Immature natural killer cell (primary cell): ENCODE measurements around the gene CRELD2. TPM values are rescaled to one million over a fixed set of nuclear protein-coding genes. Genes with fewer than 3 reads are reported as not detected.

Experiments used
- DNase-seq, 3 donors: peaks; one replicate each; pipeline ENCODE4 v3.0.0; 2022; ENCODE audit warnings: mixed read lengths in 1 of 3
- H3K27ac Mint-ChIP-seq, 6 donors: one replicate each; pipeline ENCODE4 v1.8.0; 2020; ENCODE audit warnings: mixed read lengths in 6 of 6, mild to moderate bottlenecking in 5 of 6, inconsistent platforms in 4 of 6, moderate library complexity in 3 of 6
- H3K27me3 Mint-ChIP-seq, 3 donors: one replicate each; pipeline ENCODE4 v1.8.0; 2020 to 2021; ENCODE audit warnings: low read depth in 3 of 3, mild to moderate bottlenecking in 3 of 3, mixed read lengths in 3 of 3, moderate library complexity in 3 of 3, inconsistent platforms in 1 of 3
- H3K36me3 Mint-ChIP-seq, 3 donors: one replicate each; pipeline ENCODE4 v1.8.0; 2020; ENCODE audit warnings: mixed read lengths in 3 of 3, inconsistent platforms in 2 of 3, mild to moderate bottlenecking in 2 of 3
- H3K4me1 Mint-ChIP-seq, 2 donors: one replicate each; pipeline ENCODE4 v1.8.0; 2020; ENCODE audit warnings: inconsistent platforms in 2 of 2, mild to moderate bottlenecking in 2 of 2, mixed read lengths in 2 of 2, moderate library complexity in 1 of 2
- H3K4me3 Mint-ChIP-seq, 5 donors: one replicate each; pipeline ENCODE4 v1.8.0; 2020; ENCODE audit warnings: mild to moderate bottlenecking in 5 of 5, mixed read lengths in 5 of 5, inconsistent platforms in 3 of 5, moderate library complexity in 3 of 5
- H3K9me3 Mint-ChIP-seq, 6 donors: one replicate each; pipeline ENCODE4 v1.8.0; 2020; ENCODE audit warnings: mild to moderate bottlenecking in 6 of 6, mixed read lengths in 6 of 6, inconsistent platforms in 4 of 6, moderate library complexity in 3 of 6
- polyA plus RNA-seq, 3 donors: library from polyadenylated mRNA; unstranded; fragments of 300-500 nt; fragmentation: Illumina TruSeq; gene quantifications; one replicate each; pipeline ENCODE4 v1.2.3, GENCODE V29; 2021

Gene CRELD2
- polyA plus RNA-seq, 3 donors from 2014 or later = 61.3 to 94.8 (median 76.9) TPM

- Mint-ChIP-seq H3K9me3 (no peaks in the 10 kb centered on the region), H3K4me3 (peak overlapping the region in 3 of 5 donors; percentile 27 to 53 (median 48)), H3K27ac (peak overlapping the region; percentile 12 to 85 (median 72)), H3K4me1 (peaks cover 12 to 17% of the 10 kb centered on the region in 2 donors), H3K36me3 (no peaks in the 10 kb centered on the region), H3K27me3 (peaks cover 0 to 2% (median 0%) of the 10 kb centered on the region in 3 donors)
- DNase-seq = no peak
These were observed 15.1 kb downstream of the CRELD2 start for GRCh38 chr22:49933236-49934159.

DNA sequence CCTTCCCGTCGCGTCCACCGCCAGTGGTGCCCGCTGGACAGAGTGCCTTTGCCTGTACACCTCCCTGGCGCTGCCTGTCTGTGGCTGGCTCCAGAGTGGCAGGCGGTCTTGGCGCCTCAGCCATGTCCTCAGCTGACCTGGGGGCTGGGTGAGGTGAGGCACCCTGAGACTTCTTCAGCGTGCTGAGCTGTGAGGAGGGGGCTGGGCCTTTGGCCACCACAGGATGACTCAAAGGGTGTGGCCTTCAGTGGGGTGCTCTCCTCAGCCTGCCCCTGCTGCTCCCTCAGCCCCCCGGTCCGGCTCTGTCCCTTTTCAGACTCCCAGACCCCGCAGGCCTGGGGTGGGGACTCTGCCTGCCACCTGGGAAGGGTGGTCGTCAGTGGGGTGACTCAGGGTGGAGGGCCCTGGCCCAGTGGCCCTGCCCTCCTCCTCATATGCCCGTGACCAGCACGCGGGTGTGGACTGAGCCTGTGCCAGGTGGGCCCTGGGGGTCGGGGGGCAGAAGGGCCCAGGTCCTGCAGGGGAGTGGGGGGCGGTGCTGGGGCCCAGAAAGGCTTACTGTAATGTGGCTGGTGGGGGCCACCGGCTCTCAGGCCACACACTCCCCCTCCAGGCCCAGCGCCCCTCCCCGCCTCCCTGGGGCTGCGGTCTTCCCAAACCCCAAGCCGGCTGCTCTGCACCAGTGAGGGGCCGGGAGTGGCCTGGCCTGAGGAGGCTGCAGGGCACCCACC lies 15.9 kb downstream of the CRELD2 start:
- DNase-seq = peak; percentile 57 to 68 (median 63)
- H3K4me1 Mint-ChIP-seq = peaks cover 12 to 17% of the 10 kb centered on the region in 2 donors
- H3K9me3 Mint-ChIP-seq = no peaks in the 10 kb centered on the region
- H3K36me3 Mint-ChIP-seq = no peaks in the 10 kb centered on the region
- H3K4me3 Mint-ChIP-seq = peak overlapping the region; percentile 7 to 53 (median 27)
- H3K27me3 Mint-ChIP-seq = peaks cover 0 to 2% (median 0%) of the 10 kb centered on the region in 3 donors
- peak overlapping the region in 5 of 6 donors; percentile 12 to 85 (median 67) for H3K27ac Mint-ChIP-seq

GRCh38 chr22:49934891-49935557 lies 16.6 kb downstream of the CRELD2 start:
- Mint-ChIP-seq H3K27me3 (peaks cover 0 to 2% (median 0%) of the 10 kb centered on the region in 3 donors), H3K4me1 (peaks cover 12 to 17% of the 10 kb centered on the region in 2 donors), H3K36me3 (no peaks in the 10 kb centered on the region), H3K27ac (peak overlapping the region in 2 of 6 donors; percentile 28 to 62), H3K9me3 (no peaks in the 10 kb centered on the region), H3K4me3 (peak overlapping the region in 2 of 5 donors; percentile 24 to 26)
- peak; percentile 56 to 61 (median 57) for DNase-seq

- Mint-ChIP-seq H3K9me3 (no peaks in the 10 kb centered on the region), H3K36me3 (no peaks in the 10 kb centered on the region), H3K4me1 (peaks cover 12 to 17% of the 10 kb centered on the region in 2 donors), H3K27me3 (peaks cover 0 to 2% (median under 1%) of the 10 kb centered on the region in 3 donors), H3K4me3 (peak overlapping the region in 3 of 5 donors; percentile 10 to 51 (median 51)), H3K27ac (peak overlapping the region in 3 of 6 donors; percentile 21 to 65 (median 28))
- DNase-seq = no peak
These were observed 17.1 kb downstream of the CRELD2 start for GRCh38 chr22:49935561-49935960.

- peak; percentile 75 to 84 (median 81) for DNase-seq
- H3K9me3 Mint-ChIP-seq = no peaks in the 10 kb centered on the region
- peak overlapping the region in 5 of 6 donors; percentile 21 to 84 (median 65) for H3K27ac Mint-ChIP-seq
These were observed 17.9 kb downstream of the CRELD2 start for GRCh38 chr22:49936018-49936972.

DNA sequence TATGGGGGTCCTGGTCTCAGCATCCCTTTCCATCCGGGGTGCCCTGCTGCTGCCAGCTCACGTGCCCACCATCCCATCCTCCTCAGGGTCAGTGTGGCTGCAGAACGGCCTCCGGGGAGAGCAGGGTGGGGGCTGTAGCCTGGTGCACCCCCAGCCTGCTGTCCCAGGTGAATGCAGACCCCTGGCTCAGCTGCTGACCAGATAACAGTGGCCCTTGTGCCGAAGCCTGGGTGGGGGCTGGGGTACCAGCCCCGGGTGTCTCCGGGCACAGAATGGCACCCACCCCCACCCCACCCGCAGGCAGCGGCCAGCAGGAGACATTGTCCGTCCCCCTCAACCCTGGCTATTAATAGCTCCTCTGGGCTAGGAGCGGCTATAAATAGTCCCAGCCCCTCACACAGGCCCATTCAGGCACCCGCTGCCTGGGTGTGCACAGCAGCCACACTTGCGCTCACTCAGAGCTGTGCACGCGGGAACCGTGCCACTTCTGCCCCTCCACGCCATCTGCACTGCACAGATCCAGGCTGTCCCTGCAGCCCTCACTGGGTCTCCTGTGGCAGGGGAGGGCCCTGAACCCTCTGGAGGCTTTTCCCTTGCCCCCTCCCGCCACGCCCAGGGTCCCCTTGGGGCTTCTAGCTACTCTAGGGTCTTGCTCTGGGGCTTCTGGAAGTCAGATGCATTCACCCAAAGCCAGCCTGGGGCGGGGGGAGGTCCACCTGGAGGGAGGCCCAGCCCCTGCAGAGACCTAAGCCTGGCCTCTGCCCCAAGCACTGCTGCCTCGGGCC lies 18.7 kb downstream of the CRELD2 start:
- H3K9me3 Mint-ChIP-seq = no peaks in the 10 kb centered on the region
- peak overlapping the region in 3 of 6 donors; percentile 65 to 84 (median 68) for H3K27ac Mint-ChIP-seq
- no peak for DNase-seq
- H3K4me1 Mint-ChIP-seq = peaks cover 6 to 10% of the 10 kb centered on the region in 2 donors
- H3K36me3 Mint-ChIP-seq = no peaks in the 10 kb centered on the region
- peak overlapping the region; percentile 46 to 63 (median 52) for H3K4me3 Mint-ChIP-seq
- peaks cover 0 to 3% (median 2%) of the 10 kb centered on the region in 3 donors for H3K27me3 Mint-ChIP-seq

More at GRCh38 chr22:49936018-49936972, 17.9 kb downstream of the CRELD2 start:
- Mint-ChIP-seq H3K4me3 (peak overlapping the region; percentile 46 to 63 (median 61)), H3K36me3 (no peaks in the 10 kb centered on the region), H3K4me1 (peaks cover 6 to 10% of the 10 kb centered on the region in 2 donors), H3K27me3 (peaks cover 0 to 3% (median 2%) of the 10 kb centered on the region in 3 donors)

GRCh38 chr22:49937758-49938564 lies 19.5 kb downstream of the CRELD2 start:
- Mint-ChIP-seq H3K4me1 (peaks cover 4 to 8% of the 10 kb centered on the region in 2 donors), H3K27ac (peak overlapping the region in 1 of 6 donors; percentile 81), H3K27me3 (peaks cover 0 to 3% (median 2%) of the 10 kb centered on the region in 3 donors), H3K4me3 (no peak overlapping the region), H3K36me3 (no peaks in the 10 kb centered on the region), H3K9me3 (no peaks in the 10 kb centered on the region)
- no peak for DNase-seq

- H3K36me3 Mint-ChIP-seq = no peaks in the 10 kb centered on the region
- no peak for DNase-seq
- H3K27ac Mint-ChIP-seq = peak overlapping the region in 1 of 6 donors; percentile 40
- peaks cover 0 to 3% (median 2%) of the 10 kb centered on the region in 3 donors for H3K27me3 Mint-ChIP-seq
- no peak overlapping the region for H3K4me3 Mint-ChIP-seq
- peaks cover 0 to 4% of the 10 kb centered on the region in 2 donors for H3K4me1 Mint-ChIP-seq
- H3K9me3 Mint-ChIP-seq = no peaks in the 10 kb centered on the region
These were observed 20.2 kb downstream of the CRELD2 start for GRCh38 chr22:49938565-49939136.

GRCh38 chr22:49941507-49942316 lies 23.3 kb downstream of the CRELD2 start:
- peaks cover 0 to 6% (median 2%) of the 10 kb centered on the region in 3 donors for H3K27me3 Mint-ChIP-seq
- H3K27ac Mint-ChIP-seq = no peak overlapping the region
- no peaks in the 10 kb centered on the region for H3K9me3 Mint-ChIP-seq
- no peak overlapping the region for H3K4me3 Mint-ChIP-seq
- DNase-seq = no peak
- peaks cover 16 to 17% of the 10 kb centered on the region in 2 donors for H3K4me1 Mint-ChIP-seq
- H3K36me3 Mint-ChIP-seq = no peaks in the 10 kb centered on the region

GRCh38 chr22:49942565-49943404 lies 24.4 kb downstream of the CRELD2 start:
- Mint-ChIP-seq H3K4me3 (no peak overlapping the region), H3K27ac (no peak overlapping the region)

More at GRCh38 chr22:49942565-49943404, 24.4 kb downstream of the CRELD2 start:
- no peaks in the 10 kb centered on the region for H3K9me3 Mint-ChIP-seq
- peaks cover 0 to 6% (median 0%) of the 10 kb centered on the region in 3 donors for H3K27me3 Mint-ChIP-seq
- no peaks in the 10 kb centered on the region for H3K36me3 Mint-ChIP-seq
- H3K4me1 Mint-ChIP-seq = peaks cover 16% of the 10 kb centered on the region in 2 donors
- no peak for DNase-seq
